WTC11 (cell line): ENCODE measurements around the gene ALK. TPM values are rescaled to one million over a fixed set of nuclear protein-coding genes. Genes with fewer than 3 reads are reported as not detected.

ENCODE experiments used
- ATAC-seq: fragments of 200-7000 bp; cut with Tn5 transposase; 2 replicates; pipeline ENCODE4 v1.10.0; 2021; ENCODE audit warnings: mild to moderate bottlenecking, moderate library complexity
- CTCF ChIA-PET: fragments of 300-600 bp; sonication (Branson Sonifier 250); formaldehyde crosslinking; loops from one replicate; lab custom pipeline; 2021; ENCODE audit warnings: antibody characterized with exemption; lab: Charles Lee
- POLR2A ChIA-PET: fragments of 350-600 bp; sonication (Branson Sonifier 250); formaldehyde crosslinking; loops from one replicate; lab custom pipeline; 2021; ENCODE audit warnings: antibody characterized with exemption; lab: Charles Lee
- DNase-seq: peaks from one replicate; pipeline ENCODE4 v3.0.0; 2021; ENCODE audit warnings: low spot score
- H3K27ac Mint-ChIP-seq: 2 replicates; pipeline ENCODE4 v1.8.0; 2021; ENCODE audit warnings: mixed read lengths
- H3K27me3 Mint-ChIP-seq: 2 replicates; pipeline ENCODE4 v1.8.0; 2021; ENCODE audit warnings: low read depth, mild to moderate bottlenecking, moderate library complexity, mixed read lengths
- H3K36me3 Mint-ChIP-seq: 2 replicates; pipeline ENCODE4 v1.8.0; 2021; ENCODE audit warnings: mixed read lengths
- H3K4me1 Mint-ChIP-seq: 2 replicates; pipeline ENCODE4 v1.8.0; 2022; ENCODE audit warnings: mixed read lengths
- H3K4me3 Mint-ChIP-seq: 2 replicates; pipeline ENCODE4 v1.8.0; 2021; ENCODE audit warnings: mild to moderate bottlenecking, moderate library complexity, mixed read lengths
- H3K9me3 Mint-ChIP-seq: 2 replicates; pipeline ENCODE4 v1.8.0; 2021; ENCODE audit warnings: mixed read lengths
- ATF2 ChIP-seq: sonication (generic); formaldehyde crosslinking; IDR thresholded peaks from 2 replicates; pipeline ENCODE4 v1.8.1; 2022; ENCODE audit warnings: low read depth, missing genetic modification reagents, borderline replicate concordance
- ATF6 ChIP-seq: sonication (generic); formaldehyde crosslinking; IDR thresholded peaks from 2 replicates; pipeline ENCODE4 v1.8.1; 2023; ENCODE audit warnings: mild to moderate bottlenecking, missing genetic modification reagents
- CDX4 ChIP-seq: fragments of 250-450 bp; sonication (Bioruptor Pico); IDR thresholded peaks from 2 replicates; pipeline ENCODE4 v1.9.0; 2021; ENCODE audit warnings: moderate library complexity, mild to moderate bottlenecking, inconsistent platforms, borderline replicate concordance
- CTCF ChIP-seq: fragments of 200-600 bp; IDR thresholded peaks from 2 replicates; pipeline ENCODE4 v1.8.0; 2022; ENCODE audit warnings: antibody characterized with exemption
- ELF4 ChIP-seq: sonication (generic); formaldehyde crosslinking; IDR thresholded peaks from 2 replicates; pipeline ENCODE4 v1.8.1; 2022; ENCODE audit warnings: low read depth, mild to moderate bottlenecking, moderate library complexity, missing genetic modification reagents
- EMX1 ChIP-seq: fragments of 250-450 bp; sonication (Bioruptor Pico); IDR thresholded peaks from 2 replicates; pipeline ENCODE4 v1.8.0; 2021; ENCODE audit warnings: mild to moderate bottlenecking
- MAX ChIP-seq: sonication (generic); formaldehyde crosslinking; IDR thresholded peaks from 2 replicates; pipeline ENCODE4 v1.8.0; 2022; ENCODE audit warnings: mild to moderate bottlenecking, missing genetic modification reagents
- MXD4 ChIP-seq: fragments of 250-450 bp; sonication (Bioruptor Pico); IDR thresholded peaks from 2 replicates; pipeline ENCODE4 v1.8.0; 2021; ENCODE audit warnings: mild to moderate bottlenecking, moderate library complexity, borderline replicate concordance
- MYBL2 ChIP-seq: sonication (generic); formaldehyde crosslinking; IDR thresholded peaks from 2 replicates; pipeline ENCODE4 v1.8.1; 2023; ENCODE audit warnings: mild to moderate bottlenecking, moderate library complexity, missing genetic modification reagents
- NFE2L1 ChIP-seq: sonication (generic); formaldehyde crosslinking; IDR thresholded peaks from 2 replicates; pipeline ENCODE4 v1.8.1; 2023; ENCODE audit warnings: missing genetic modification reagents
- NFYB ChIP-seq: sonication (generic); formaldehyde crosslinking; conservative IDR thresholded peaks from 2 replicates; pipeline ENCODE4 v1.8.0; 2022; ENCODE audit warnings: low read depth, missing genetic modification reagents
- NR3C1 ChIP-seq: sonication (generic); formaldehyde crosslinking; conservative IDR thresholded peaks from 2 replicates; pipeline ENCODE4 v1.8.1; 2023; ENCODE audit warnings: low read depth, mild to moderate bottlenecking, missing genetic modification reagents
- PRDM15 ChIP-seq: sonication (generic); formaldehyde crosslinking; IDR thresholded peaks from 2 replicates; pipeline ENCODE4 v1.8.0; 2022; ENCODE audit warnings: missing genetic modification reagents
- RELA ChIP-seq: sonication (generic); formaldehyde crosslinking; IDR thresholded peaks from 2 replicates; pipeline ENCODE4 v1.8.1; 2022; ENCODE audit warnings: missing genetic modification reagents, mild to moderate bottlenecking, borderline replicate concordance
- SP1 ChIP-seq: sonication (generic); formaldehyde crosslinking; conservative IDR thresholded peaks from 2 replicates; pipeline ENCODE4 v1.8.1; 2022; ENCODE audit warnings: missing genetic modification reagents
- USF1 ChIP-seq: sonication (generic); formaldehyde crosslinking; IDR thresholded peaks from 2 replicates; pipeline ENCODE4 v1.8.0; 2022; ENCODE audit warnings: mild to moderate bottlenecking, missing genetic modification reagents
- ZMAT4 ChIP-seq: fragments of 250-450 bp; sonication (Bioruptor Pico); IDR thresholded peaks from 2 replicates; pipeline ENCODE4 v1.9.0; 2021; ENCODE audit warnings: mild to moderate bottlenecking
- ZNF138 ChIP-seq: sonication (generic); formaldehyde crosslinking; conservative IDR thresholded peaks from 2 replicates; pipeline ENCODE4 v1.8.1; 2022; ENCODE audit warnings: mild to moderate bottlenecking, moderate library complexity, missing genetic modification reagents
- ZNF232 ChIP-seq: sonication (generic); formaldehyde crosslinking; IDR thresholded peaks from 2 replicates; pipeline ENCODE4 v1.8.0; 2022; ENCODE audit warnings: mild to moderate bottlenecking, missing genetic modification reagents
- ZNF317 ChIP-seq: sonication (generic); formaldehyde crosslinking; IDR thresholded peaks from 2 replicates; pipeline ENCODE4 v1.8.1; 2023; ENCODE audit warnings: low read depth, mild to moderate bottlenecking, moderate library complexity, missing genetic modification reagents, borderline replicate concordance
- total RNA-seq: library from RNA; stranded (reverse); gene quantifications from 3 replicates; pipeline ENCODE4 v1.2.3, GENCODE V29; 2021

The ALK gene
- total RNA-seq, 1 experiment from 2014 or later = not detected

- Mint-ChIP-seq H3K4me3 (no peak overlapping the region), H3K27me3 (no peaks in the 10 kb centered on the region), H3K36me3 (no peaks in the 10 kb centered on the region), H3K9me3 (no peaks in the 10 kb centered on the region), H3K4me1 (peaks cover 17% of the 10 kb centered on the region)
- POLR2A ChIA-PET = no interaction called here
- DNase-seq (no peak), ATAC-seq (no peak)
- CTCF ChIA-PET = interaction anchor here (0.7 to 1.6 kb wide), 3 partner anchors 10 to 70 kb away, joined by 3 to 5 read pairs (median 4); no protein-coding TSS in a partner anchor
- no peak for TF ChIP-seq EMX1
- no peak for TF ChIP-seq ZNF317 (CRISPR knock-in tag)
- no peak for TF ChIP-seq MAX (CRISPR knock-in tag)
- TF ChIP-seq, all 79 proteins: peak for 0
- H3K27ac Mint-ChIP-seq = no peak overlapping the region
Observed at GRCh38 chr2:29212009-29212408, 709.4 kb downstream of the ALK start.

- H3K9me3 Mint-ChIP-seq = no peaks in the 10 kb centered on the region
- no peak overlapping the region for H3K4me3 Mint-ChIP-seq
- CTCF ChIA-PET = interaction anchor here (0.7 to 1.3 kb wide), 2 partner anchors 35 to 251 kb away, joined by 3 to 5 read pairs; no protein-coding TSS in a partner anchor
- peaks cover 11% of the 10 kb centered on the region for H3K4me1 Mint-ChIP-seq
- DNase-seq (no peak), ATAC-seq (no peak)
- H3K27me3 Mint-ChIP-seq = peaks cover 11% of the 10 kb centered on the region
- no peak overlapping the region for H3K27ac Mint-ChIP-seq
- no peak for TF ChIP-seq SP1 (CRISPR knock-in tag)
- no peak for TF ChIP-seq ZNF138 (CRISPR knock-in tag)
- TF ChIP-seq ZMAT4 (CRISPR knock-in tag) = no peak
- TF ChIP-seq MXD4 (CRISPR knock-in tag) = no peak
- TF ChIP-seq ATF2 (CRISPR knock-in tag) = no peak
- no peak for TF ChIP-seq NR3C1 (CRISPR knock-in tag)
- TF ChIP-seq RELA = no peak
- no peaks in the 10 kb centered on the region for H3K36me3 Mint-ChIP-seq
- POLR2A ChIA-PET = no interaction called here
Observed at GRCh38 chr2:29209551-29209950, 711.8 kb downstream of the ALK start.

- CTCF ChIA-PET = interaction anchor here (0.6 to 1.1 kb wide), 4 partner anchors 26 to 713 kb away, joined by 3 to 5 read pairs (median 3); no protein-coding TSS in a partner anchor
- H3K36me3 Mint-ChIP-seq = no peaks in the 10 kb centered on the region
- DNase-seq = no peak
- H3K9me3 Mint-ChIP-seq = no peaks in the 10 kb centered on the region
- ATAC-seq = no peak
- no peak overlapping the region for H3K27ac Mint-ChIP-seq
- H3K27me3 Mint-ChIP-seq = peaks cover 14% of the 10 kb centered on the region
- peaks cover 5% of the 10 kb centered on the region for H3K4me1 Mint-ChIP-seq
- POLR2A ChIA-PET = no interaction called here
- no peak overlapping the region for H3K4me3 Mint-ChIP-seq
- no peak for TF ChIP-seq PRDM15 (CRISPR knock-in tag)
- no peak for TF ChIP-seq CTCF
- no peak for TF ChIP-seq ELF4 (CRISPR knock-in tag)
- no peak for TF ChIP-seq MYBL2
- no peak for TF ChIP-seq NFE2L1 (CRISPR knock-in tag)
- no peak for TF ChIP-seq CDX4 (CRISPR knock-in tag)
- TF ChIP-seq ZNF317 (CRISPR knock-in tag) = no peak
- no peak for TF ChIP-seq ATF6 (CRISPR knock-in tag)
- no peak for TF ChIP-seq ZNF232 (CRISPR knock-in tag)
- no peak for TF ChIP-seq USF1
- TF ChIP-seq NFYB = no peak
Observed at GRCh38 chr2:29207352-29208148, 713.8 kb downstream of the ALK start.
